T-cell (primary cell): ENCODE data around the gene PHTF1. TPM values are rescaled to one million over a fixed set of nuclear protein-coding genes. Genes with fewer than 3 reads are reported as not detected.
A peak's percentile ranks its signal among the peaks of the same experiment; 100 is the strongest.

Source experiments
- ATAC-seq, 4 experiments: fragments of 200-7000 bp in 3 of 4; fragments of 150-1000 bp in 1 of 4; cut with Tn5 transposase; replicated peaks in 1 of 4; 1 replicate in 3 of 4; 2 replicates in 1 of 4; pipeline ENCODE4 v1.10.0; 2021; ENCODE audit warnings: moderate library complexity in 3 of 4, mild to moderate bottlenecking in 2 of 4, moderate number of reproducible peaks in 1 of 4
- CTCF ChIA-PET, 2 donors: fragments of 300-600 bp; sonication (Branson Sonifier 250); formaldehyde crosslinking; loops; one replicate each; lab custom pipeline; 2022; ENCODE audit warnings: antibody characterized with exemption in 2 of 2; lab: Charles Lee
- POLR2A ChIA-PET, 2 donors: fragments of 300-600 bp; sonication (Branson Sonifier 250); formaldehyde crosslinking; loops; one replicate each; lab custom pipeline; 2022; ENCODE audit warnings: antibody characterized with exemption in 2 of 2; lab: Charles Lee
- DNase-seq, 35 experiments: peaks; one replicate each; pipeline versions ENCODE4 v3.0.0 to v3.0.0-alpha.2; 2013 to 2023
- H3K27ac ChIP-seq: one replicate; pipeline ENCODE4 v1.5.1; 2013; ENCODE audit warnings: low read length
- H3K27me3 ChIP-seq, 2 experiments: replicated peaks in 1 of 2; 1 replicate in 1 of 2; 2 replicates in 1 of 2; pipeline versions ENCODE4 v1.6.1 to v1.7.0; 2013; ENCODE audit warnings: low read length in 1 of 2, mixed read lengths in 1 of 2; ENCODE audit not compliant: control insufficient read depth in 2 of 2, insufficient read depth in 2 of 2; ENCODE audit errors: extremely low read depth in 1 of 2
- H3K36me3 ChIP-seq, 2 donors: 1 replicate in 1 of 2; 2 replicates in 1 of 2; pipeline versions ENCODE4 v1.6.1 to v1.7.0; 2013; ENCODE audit warnings: low read length in 1 of 2; ENCODE audit not compliant: control insufficient read depth in 2 of 2, insufficient read depth in 1 of 2; ENCODE audit errors: extremely low read depth in 1 of 2
- H3K4me1 ChIP-seq, 2 experiments: 1 replicate in 1 of 2; 2 replicates in 1 of 2; pipeline versions ENCODE4 v1.6.1 to v1.7.0; 2013; ENCODE audit warnings: low read length in 2 of 2, mixed read lengths in 1 of 2; ENCODE audit not compliant: insufficient read depth in 2 of 2, control insufficient read depth in 1 of 2; ENCODE audit errors: extremely low read depth in 1 of 2
- H3K4me3 ChIP-seq, 2 donors: 1 replicate in 1 of 2; 2 replicates in 1 of 2; pipeline versions ENCODE4 v1.5.1 to v1.7.0; 2013; ENCODE audit warnings: mild to moderate bottlenecking in 2 of 2, low read length in 1 of 2, moderate library complexity in 1 of 2; ENCODE audit not compliant: control insufficient read depth in 1 of 2; ENCODE audit errors: extremely low read depth in 1 of 2
- H3K9me3 ChIP-seq: 2 replicates; pipeline ENCODE4 v1.7.0; 2013
- H3K27ac Mint-ChIP-seq, 2 donors: one replicate each; pipeline ENCODE4 v1.8.0; 2020 to 2021; ENCODE audit warnings: mild to moderate bottlenecking in 2 of 2, mixed read lengths in 2 of 2
- H3K27me3 Mint-ChIP-seq, 2 donors: one replicate each; pipeline ENCODE4 v1.8.0; 2021 to 2022; ENCODE audit warnings: mixed read lengths in 2 of 2
- H3K36me3 Mint-ChIP-seq: one replicate; pipeline ENCODE4 v1.8.0; 2021; ENCODE audit warnings: mixed read lengths
- H3K4me1 Mint-ChIP-seq, 3 donors: one replicate each; pipeline ENCODE4 v1.8.0; 2020 to 2022; ENCODE audit warnings: mixed read lengths in 3 of 3, mild to moderate bottlenecking in 1 of 3
- H3K4me3 Mint-ChIP-seq, 3 donors: one replicate each; pipeline ENCODE4 v1.8.0; 2020 to 2022; ENCODE audit warnings: mild to moderate bottlenecking in 3 of 3, mixed read lengths in 3 of 3, moderate library complexity in 3 of 3
- H3K9me3 Mint-ChIP-seq, 3 donors: one replicate each; pipeline ENCODE4 v1.8.0; 2020 to 2022; ENCODE audit warnings: mixed read lengths in 3 of 3
- WGBS: methylation state at CpG from one replicate; pipeline ENCODE4 v1.1.5; 2013; ENCODE audit warnings: missing lambda C conversion rate; ENCODE audit not compliant: insufficient coverage; 5-methylcytosine and 5-hydroxymethylcytosine counted together
- total RNA-seq, 35 experiments: library from RNA in 6 of 35; stranded (reverse) in 6 of 35; fragments of 120-200 nt in 1 of 35; gene quantifications; one replicate each; pipeline versions ENCODE4 v1.2.1 to v1.2.4 and lab custom pipeline; 2013 to 2026

Gene PHTF1
- total RNA-seq, 5 donors from 2014 or later (not counting 1 experiment from before 2014, with no cell fraction given): 5.9 to 10.5 (median 9.2) TPM

DNA sequence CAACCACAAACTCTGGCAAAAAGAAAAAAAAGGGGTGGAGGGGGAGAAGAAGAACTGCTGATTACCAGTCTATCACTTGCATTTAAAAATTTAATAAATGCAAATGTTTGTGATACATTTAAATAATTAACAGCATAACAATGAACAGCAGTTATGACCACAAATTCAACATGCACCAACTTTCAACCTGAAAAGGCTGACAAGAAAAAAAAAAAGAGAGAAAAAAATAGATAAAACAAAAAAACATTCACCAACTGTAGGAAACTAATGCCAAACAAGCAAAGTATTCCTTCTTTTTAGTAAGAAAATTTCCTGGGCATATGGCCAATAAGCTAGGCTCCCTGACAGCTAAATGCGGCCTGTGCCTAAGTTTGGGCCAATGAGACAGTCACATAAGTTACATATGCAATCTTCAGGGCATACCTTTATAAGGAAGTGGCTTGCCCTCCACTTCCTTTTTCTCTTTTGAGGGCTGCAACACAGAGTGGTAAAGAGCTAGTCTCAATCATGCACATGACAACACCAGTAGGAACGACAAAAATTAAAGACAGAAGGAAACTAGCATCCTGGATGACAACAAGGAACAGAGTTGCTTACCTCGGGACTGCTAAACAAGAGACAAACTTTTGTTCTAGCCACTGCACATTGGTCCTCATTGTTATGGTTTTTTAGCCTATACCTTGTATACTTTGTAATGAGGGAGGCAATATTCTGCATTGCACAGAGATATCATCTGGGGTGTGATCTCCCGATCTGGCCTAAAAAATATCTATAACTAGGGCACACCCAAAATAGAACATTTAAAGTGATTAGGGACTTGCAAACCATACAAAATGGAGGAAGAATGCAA is 24.2 kb upstream of the PHTF1 start:
- peak overlapping the region in 1 of 2 donors; percentile 96 for H3K27ac Mint-ChIP-seq

DNA sequence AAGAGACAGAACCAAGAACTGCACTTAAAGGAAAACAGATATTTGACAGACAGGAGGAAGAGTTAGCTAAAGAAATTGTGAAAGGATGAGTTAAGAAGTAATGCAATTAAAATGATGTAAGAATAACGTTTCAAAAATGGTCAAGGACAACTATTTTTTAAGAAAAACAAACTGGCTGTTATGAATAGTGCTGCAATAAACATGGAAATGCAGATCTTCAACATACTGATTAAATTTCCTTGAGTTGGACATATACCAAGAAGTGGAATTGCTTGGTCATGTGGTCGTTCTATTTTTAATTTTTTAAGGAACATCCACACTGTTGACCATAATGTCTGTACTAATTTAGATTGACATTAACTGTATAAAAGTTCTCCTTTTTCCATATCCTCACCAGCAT is 23.1 kb upstream of the PHTF1 start:
- no peak for DNase-seq
- Histone ChIP-seq H3K9me3 (no peaks in the 10 kb centered on the region), H3K36me3 (peaks cover 0 to 3% of the 10 kb centered on the region in 2 donors), H3K4me1 (peaks cover 33 to 54% of the 10 kb centered on the region in 2 experiments), H3K27ac (peak overlapping the region; percentile 79), H3K4me3 (no peak overlapping the region), H3K27me3 (no peaks in the 10 kb centered on the region)
- peak overlapping the region in 1 of 2 donors; percentile 96 for H3K27ac Mint-ChIP-seq
- peaks cover 12% of the 10 kb centered on the region for H3K36me3 Mint-ChIP-seq
- H3K4me1 Mint-ChIP-seq: peaks cover 23 to 28% (median 26%) of the 10 kb centered on the region in 3 donors
- no peak overlapping the region for H3K4me3 Mint-ChIP-seq
- no peaks in the 10 kb centered on the region for H3K27me3 Mint-ChIP-seq
- CTCF ChIA-PET: no interaction called here
- POLR2A ChIA-PET: interaction anchor here (0.7 to 1.0 kb wide), 2 partner anchors 29 to 298 kb away, joined by 3 to 4 read pairs; no protein-coding TSS in a partner anchor
- H3K9me3 Mint-ChIP-seq: peaks cover 0 to 4% (median 0%) of the 10 kb centered on the region in 3 donors
- no peak for ATAC-seq
- WGBS: no CpG with 5 or more reads among the region's 2 CpGs

More for the DNA sequence above, 24.2 kb upstream of the PHTF1 start:
- H3K9me3 ChIP-seq: no peaks in the 10 kb centered on the region
- no peak overlapping the region for H3K4me3 ChIP-seq
- H3K36me3 ChIP-seq: no peaks in the 10 kb centered on the region
- H3K27ac ChIP-seq: peak overlapping the region; percentile 79
- CTCF ChIA-PET: interaction anchor here (0.6 to 1.2 kb wide), 7 partner anchors 16 to 711 kb away, joined by 3 to 7 read pairs (median 4); partner anchors contain the start of gene PHTF1 (in 1 of the 2)
- ATAC-seq: peak; percentile 92 to 96 (median 95)
- Mint-ChIP-seq H3K4me3 (peak overlapping the region in 2 of 3 donors; percentile 37 to 60), H3K9me3 (peaks cover 0 to 3% (median 0%) of the 10 kb centered on the region in 3 donors), H3K36me3 (peaks cover 11% of the 10 kb centered on the region), H3K27me3 (no peaks in the 10 kb centered on the region), H3K4me1 (peaks cover 34 to 35% (median 34%) of the 10 kb centered on the region in 3 donors)
- H3K4me1 ChIP-seq: peaks cover 33 to 54% of the 10 kb centered on the region in 2 experiments
- DNase-seq: peak in 33 of 35 experiments; percentile 18 to 79 (median 46)
- WGBS: 0% methylated on average over 3 of the region's 4 CpGs
- no peaks in the 10 kb centered on the region for H3K27me3 ChIP-seq
- POLR2A ChIA-PET: interaction anchor here in 1 of 2 donors (0.5 to 1.1 kb wide), 6 partner anchors 16 to 756 kb away, joined by 3 to 11 read pairs (median 6); partner anchors contain the start of genes PHTF1 and RSBN1

DNA sequence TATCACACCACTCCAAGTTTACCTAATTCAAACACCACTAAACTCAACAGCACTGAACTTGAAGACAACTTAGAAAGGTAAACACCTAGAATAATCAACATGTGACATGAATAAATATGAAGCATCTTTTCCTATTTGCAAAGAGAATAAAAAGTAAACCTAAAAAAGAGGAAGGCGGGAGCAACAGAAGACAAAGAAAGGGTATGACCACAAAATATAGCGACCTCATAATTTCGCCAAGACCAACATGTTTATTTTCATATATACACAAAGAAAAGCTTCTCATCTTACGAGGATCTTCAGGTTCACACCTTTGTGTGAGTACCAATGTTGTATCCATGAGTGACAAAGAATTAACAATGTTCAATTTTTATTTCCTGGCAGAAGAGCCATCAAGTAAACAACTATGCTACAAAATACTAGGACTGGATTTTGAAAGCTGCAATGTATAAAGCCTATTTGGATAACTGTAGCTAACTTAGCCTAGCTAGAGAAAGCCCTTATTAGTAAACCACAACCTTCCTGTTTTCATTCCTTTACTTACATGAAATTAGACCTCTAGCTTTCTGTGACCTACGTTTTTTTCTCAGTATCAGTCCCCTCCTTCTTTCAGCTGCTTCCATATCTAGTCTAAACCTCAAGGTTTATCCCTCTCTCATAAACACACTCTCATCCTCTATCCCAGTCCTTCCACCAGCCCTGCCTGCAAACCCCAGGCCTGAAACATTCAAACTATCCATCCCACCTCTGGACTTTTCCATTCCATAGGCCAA is 21.3 kb upstream of the PHTF1 start:
- no peaks in the 10 kb centered on the region for H3K9me3 ChIP-seq
- Mint-ChIP-seq H3K27ac (no peak overlapping the region), H3K4me1 (peaks cover 5 to 17% (median 10%) of the 10 kb centered on the region in 3 donors), H3K36me3 (peaks cover 16% of the 10 kb centered on the region), H3K9me3 (peaks cover 0 to 4% (median 0%) of the 10 kb centered on the region in 3 donors), H3K4me3 (no peak overlapping the region), H3K27me3 (no peaks in the 10 kb centered on the region)
- peak; percentile 36 to 61 (median 58) for ATAC-seq
- CTCF ChIA-PET: interaction anchor here in 1 of 2 donors (0.7 to 1.4 kb wide), 6 partner anchors 11 to 708 kb away, joined by 3 to 4 read pairs (median 3); partner anchors contain the start of genes HIPK1 and PHTF1
- peak overlapping the region in 1 of 2 donors; percentile 9 for H3K4me3 ChIP-seq
- 0% methylated on average over 1 of the region's 5 CpGs for WGBS
- peak in 1 of 35 experiments; percentile 26 for DNase-seq
- peaks cover 33 to 52% of the 10 kb centered on the region in 2 experiments for H3K4me1 ChIP-seq
- no peaks in the 10 kb centered on the region for H3K27me3 ChIP-seq
- peak overlapping the region; percentile 79 for H3K27ac ChIP-seq
- H3K36me3 ChIP-seq: peaks cover 0 to 16% of the 10 kb centered on the region in 2 donors
- POLR2A ChIA-PET: interaction anchor here (0.5 to 1.6 kb wide), 6 partner anchors 10 to 171 kb away, joined by 3 to 12 read pairs (median 3); partner anchors contain the start of gene PHTF1 (in 1 of the 2)

DNA sequence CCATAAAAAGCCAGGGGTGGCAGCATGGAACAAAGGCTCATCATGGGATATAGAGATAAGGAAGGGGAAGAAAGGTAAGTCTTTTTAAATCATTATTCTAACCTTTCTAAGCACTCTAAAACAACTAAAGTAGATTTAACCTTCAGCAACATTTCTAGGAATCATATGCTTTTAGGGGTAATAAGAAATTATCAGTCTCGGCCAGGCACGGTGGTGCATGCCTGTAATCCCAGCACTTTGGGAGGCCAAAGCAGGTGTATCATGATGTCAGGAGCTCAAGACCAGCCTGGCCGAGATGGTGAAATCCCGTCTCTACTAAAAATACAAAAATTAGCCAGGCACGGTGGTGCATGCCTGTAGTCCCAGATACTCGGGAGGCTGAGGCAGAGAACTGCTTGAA is 20.3 kb upstream of the PHTF1 start:
- no peak overlapping the region for H3K4me3 Mint-ChIP-seq
- H3K27ac Mint-ChIP-seq: no peak overlapping the region
- ATAC-seq: no peak
- Histone ChIP-seq H3K27ac (peak overlapping the region; percentile 79), H3K36me3 (peaks cover 0 to 18% of the 10 kb centered on the region in 2 donors), H3K27me3 (no peaks in the 10 kb centered on the region), H3K4me3 (no peak overlapping the region), H3K9me3 (no peaks in the 10 kb centered on the region), H3K4me1 (peaks cover 31 to 45% of the 10 kb centered on the region in 2 experiments)
- WGBS: 92% methylated on average over 4 of the region's 6 CpGs
- H3K4me1 Mint-ChIP-seq: peaks cover 0 to 11% (median 5%) of the 10 kb centered on the region in 3 donors
- H3K27me3 Mint-ChIP-seq: no peaks in the 10 kb centered on the region
- POLR2A ChIA-PET: no interaction called here
- peaks cover 0 to 4% (median 0%) of the 10 kb centered on the region in 3 donors for H3K9me3 Mint-ChIP-seq
- CTCF ChIA-PET: interaction anchor here in 1 of 2 donors (0.7 kb wide), 1 partner anchor 247 kb away, joined by 5 read pairs; no protein-coding TSS in a partner anchor
- no peak for DNase-seq
- H3K36me3 Mint-ChIP-seq: peaks cover 16% of the 10 kb centered on the region

DNA sequence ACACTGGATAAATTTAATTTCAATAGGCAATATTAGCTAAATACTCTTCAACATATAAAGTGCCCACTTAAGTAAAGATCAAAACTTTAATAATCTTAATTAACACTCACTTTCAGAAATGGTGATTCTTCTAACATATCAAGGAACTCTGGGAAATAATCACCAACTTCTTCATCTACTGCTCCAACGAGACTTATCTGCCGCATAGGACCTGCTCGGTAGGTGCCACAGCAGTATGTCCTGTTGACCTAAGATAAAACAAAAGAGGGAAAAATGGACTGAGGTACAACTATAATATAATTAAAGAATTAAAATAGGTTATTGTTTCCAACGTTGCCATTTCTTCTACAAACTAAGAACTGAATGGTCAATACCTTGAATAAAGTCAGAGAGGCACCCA is 18.3 kb upstream of the PHTF1 start:
- Histone ChIP-seq H3K9me3 (no peaks in the 10 kb centered on the region), H3K36me3 (peaks cover 0 to 24% of the 10 kb centered on the region in 2 donors), H3K27me3 (no peaks in the 10 kb centered on the region), H3K4me1 (peaks cover 19 to 28% of the 10 kb centered on the region in 2 experiments), H3K4me3 (no peak overlapping the region), H3K27ac (no peak overlapping the region)
- no peak for DNase-seq
- ChIA-PET POLR2A (no interaction called here), CTCF (interaction anchor here in 1 of 2 donors (0.6 kb wide), 1 partner anchor 58 kb away, joined by 3 read pairs; no protein-coding TSS in a partner anchor)
- Mint-ChIP-seq H3K4me3 (no peak overlapping the region), H3K27me3 (no peaks in the 10 kb centered on the region), H3K36me3 (peaks cover 20% of the 10 kb centered on the region), H3K4me1 (peaks cover 5 to 14% (median 7%) of the 10 kb centered on the region in 3 donors), H3K9me3 (peaks cover 0 to 4% (median 0%) of the 10 kb centered on the region in 3 donors), H3K27ac (no peak overlapping the region)
- WGBS: no CpG with 5 or more reads among the region's 4 CpGs
- no peak for ATAC-seq
